HepG2 (cell line): ENCODE results near the gene TRPC4. TPM values are rescaled to one million over a fixed set of nuclear protein-coding genes. Genes with fewer than 3 reads are reported as not detected.

Experiments
- ATAC-seq: fragments of 200-7000 bp; cut with Tn5 transposase; 3 replicates; pipeline ENCODE4 v1.9.1; 2020; ENCODE audit warnings: mild to moderate bottlenecking, moderate library complexity
- BruUV-seq: library from RNA; stranded (reverse); fragments of 400-500 nt; replicated peaks from 2 replicates; lab custom pipeline; 2021; lab: Mats Ljungman, UMichigan
- CTCF ChIA-PET: fragments of 300-600 bp; formaldehyde crosslinking; extraction: SDS; loops from one replicate; lab custom pipeline; 2021; ENCODE audit warnings: low total read pairs, inconsistent platforms, low intra/inter-chr PET ratio; lab: Yijun Ruan, JAX
- POLR2A ChIA-PET: fragments of 350-600 bp; sonication (Branson Sonifier 250); formaldehyde crosslinking; loops from one replicate; lab custom pipeline; 2020; ENCODE audit warnings: antibody characterized with exemption, inconsistent platforms; lab: Yijun Ruan, JAX
- DNase-seq: peaks from one replicate; pipeline ENCODE4 v3.0.0-alpha.2; 2015; ENCODE audit warnings: low spot score
- FAIRE-seq: peaks from 3 replicates; lab custom pipeline; 2011; peaks lifted over from hg19 to GRCh38; lab: Jason Lieb, UNC
- H2AFZ ChIP-seq: one replicate; pipeline ENCODE4 v1.6.1; 2011; ENCODE audit warnings: low read length, inconsistent platforms
- H3K27ac ChIP-seq: fragments of 300-600 bp; 3 replicates; pipeline ENCODE4 v1.8.0; 2011; ENCODE audit warnings: mixed run types, mild to moderate bottlenecking, mixed read lengths, low read length, inconsistent platforms; ENCODE audit not compliant: insufficient read depth; ENCODE audit errors: extremely low read length
- H3K27me3 ChIP-seq, 2 experiments: fragments of 200-600 bp in 1 of 2; 2 replicates in 1 of 2; 3 replicates in 1 of 2; pipeline versions ENCODE4 v1.6.0 to v1.8.0; 2011; ENCODE audit warnings: low read length in 2 of 2, mild to moderate bottlenecking in 2 of 2, moderate library complexity in 2 of 2, inconsistent platforms in 1 of 2; ENCODE audit not compliant: insufficient read depth in 2 of 2, control insufficient read depth in 1 of 2
- H3K36me3 ChIP-seq, 2 experiments: fragments of 200-600 bp in 1 of 2; replicated peaks in 1 of 2; 2 replicates in 1 of 2; 3 replicates in 1 of 2; pipeline versions ENCODE4 v1.5.1 to v1.8.0; 2011; ENCODE audit warnings: low read length in 2 of 2, inconsistent platforms in 1 of 2; ENCODE audit not compliant: insufficient read depth in 2 of 2, control insufficient read depth in 1 of 2
- H3K4me1 ChIP-seq: 2 replicates; pipeline ENCODE4 v1.5.1; 2012; ENCODE audit warnings: low read length, inconsistent platforms; ENCODE audit not compliant: insufficient read depth
- H3K4me2 ChIP-seq: 2 replicates; pipeline ENCODE4 v1.6.0; 2011; ENCODE audit warnings: low read depth, low read length, inconsistent platforms
- H3K4me3 ChIP-seq, 3 experiments: fragments of 200-600 bp in 1 of 3; sonication (generic), shearing (Covaris generic) in 1 of 3; replicated peaks in 1 of 3; 2 replicates each; pipeline ENCODE4 v1.5.1; 2011 to 2016; ENCODE audit warnings: low read length in 3 of 3, inconsistent platforms in 2 of 3, low read depth in 2 of 3, mild to moderate bottlenecking in 2 of 3, control low read depth in 1 of 3, mixed read lengths in 1 of 3; ENCODE audit not compliant: insufficient read depth in 1 of 3
- H3K79me2 ChIP-seq: one replicate; pipeline ENCODE4 v1.6.1; 2011; ENCODE audit warnings: low read length, inconsistent platforms; ENCODE audit not compliant: insufficient read depth
- H3K9ac ChIP-seq: 2 replicates; pipeline ENCODE4 v1.6.0; 2011; ENCODE audit warnings: mild to moderate bottlenecking, low read depth, low read length, inconsistent platforms; ENCODE audit not compliant: insufficient read depth
- H3K9me3 ChIP-seq: 2 replicates; pipeline ENCODE4 v1.5.1; 2012; ENCODE audit warnings: mild to moderate bottlenecking, low read length
- H4K20me1 ChIP-seq: 2 replicates; pipeline ENCODE4 v1.6.0; 2011; ENCODE audit warnings: inconsistent platforms, mild to moderate bottlenecking, low read length, moderate library complexity; ENCODE audit not compliant: insufficient read depth
- AKAP8 ChIP-seq: sonication (generic); formaldehyde crosslinking; IDR thresholded peaks from 2 replicates; pipeline ENCODE4 v1.5.1; 2020; ENCODE audit warnings: mild to moderate bottlenecking, missing genetic modification reagents
- GFI1 ChIP-seq: sonication (generic); formaldehyde crosslinking; IDR thresholded peaks from 2 replicates; pipeline ENCODE4 v1.5.0; 2020; ENCODE audit warnings: missing genetic modification reagents, mild to moderate bottlenecking, borderline replicate concordance
- HNRNPLL ChIP-seq: fragments of 200-400 bp; formaldehyde crosslinking; IDR thresholded peaks from 2 replicates; pipeline ENCODE4 v1.6.1; 2017; ENCODE audit warnings: mild to moderate bottlenecking, low read depth, low read length; ENCODE audit not compliant: poor library complexity, severe bottlenecking
- JARID2 ChIP-seq: sonication (generic); formaldehyde crosslinking; IDR thresholded peaks from 2 replicates; pipeline ENCODE4 v1.8.1; 2023; ENCODE audit warnings: missing genetic modification reagents, inconsistent platforms; ENCODE audit not compliant: insufficient replicate concordance
- JDP2 ChIP-seq: sonication (generic); formaldehyde crosslinking; IDR thresholded peaks from 2 replicates; pipeline ENCODE4 v1.8.1; 2022; ENCODE audit warnings: missing genetic modification reagents, borderline replicate concordance
- MTA3 ChIP-seq: sonication (generic); formaldehyde crosslinking; IDR thresholded peaks from 2 replicates; pipeline ENCODE4 v1.4.0; 2020; ENCODE audit warnings: missing genetic modification reagents
- MXD3 ChIP-seq: IDR thresholded peaks from 2 replicates; pipeline ENCODE4 v1.6.1; 2016; ENCODE audit warnings: mild to moderate bottlenecking, missing biosample characterization, missing genetic modification reagents
- NR2F1 ChIP-seq, 2 experiments: fragments of 450-650 bp in 1 of 2; formaldehyde crosslinking in 1 of 2; IDR thresholded peaks; 2 replicates each; pipeline versions ENCODE4 v1.5.0 to v1.6.1; 2016 to 2020; ENCODE audit warnings: mild to moderate bottlenecking in 1 of 2, missing compliant biosample characterization in 1 of 2, missing genetic modification reagents in 1 of 2, moderate library complexity in 1 of 2
- PITX1 ChIP-seq: sonication (generic); formaldehyde crosslinking; IDR thresholded peaks from 2 replicates; pipeline ENCODE4 v1.5.1; 2020; ENCODE audit warnings: mild to moderate bottlenecking, missing genetic modification reagents
- SMARCC2 ChIP-seq: fragments of 450-650 bp; IDR thresholded peaks from 2 replicates; pipeline ENCODE4 v1.6.1; 2017; ENCODE audit warnings: antibody characterized with exemption, mild to moderate bottlenecking
- SMARCE1 ChIP-seq: fragments of 450-650 bp; IDR thresholded peaks from 2 replicates; pipeline ENCODE4 v1.6.1; 2017; ENCODE audit warnings: borderline replicate concordance
- SOX6 ChIP-seq, 2 experiments: fragments of 450-650 bp in 1 of 2; sonication (generic) in 1 of 2; formaldehyde crosslinking in 1 of 2; IDR thresholded peaks; 2 replicates each; pipeline versions ENCODE4 v1.4.0 to v1.6.1; 2017 to 2020; ENCODE audit warnings: antibody characterized with exemption in 1 of 2, mild to moderate bottlenecking in 1 of 2, missing genetic modification reagents in 1 of 2
- SP1 ChIP-seq, 2 experiments: fragments of 450-650 bp in 1 of 2; sonication (generic) in 1 of 2; formaldehyde crosslinking in 1 of 2; IDR thresholded peaks; 2 replicates each; pipeline versions ENCODE4 v1.4.0 to v1.6.1; 2016 to 2020; ENCODE audit warnings: missing genetic modification reagents in 1 of 2
- ZNF18 ChIP-seq: sonication (generic); formaldehyde crosslinking; IDR thresholded peaks from 2 replicates; pipeline ENCODE4 v1.8.0; 2022; ENCODE audit warnings: mild to moderate bottlenecking, missing genetic modification reagents; ENCODE audit not compliant: insufficient replicate concordance
- ZNF3 ChIP-seq: IDR thresholded peaks from 2 replicates; pipeline ENCODE4 v1.7.0; 2017; ENCODE audit warnings: inconsistent platforms
- ZNF501 ChIP-seq: sonication (generic); formaldehyde crosslinking; IDR thresholded peaks from 2 replicates; pipeline ENCODE4 v1.5.1; 2020; ENCODE audit warnings: mild to moderate bottlenecking, moderate library complexity, missing genetic modification reagents
- ZNF513 ChIP-seq: sonication (generic); formaldehyde crosslinking; conservative IDR thresholded peaks from 2 replicates; pipeline ENCODE4 v1.5.0; 2020; ENCODE audit warnings: missing genetic modification reagents
- ZNF556 ChIP-seq: sonication (generic); formaldehyde crosslinking; IDR thresholded peaks from 2 replicates; pipeline ENCODE4 v1.4.0; 2020; ENCODE audit warnings: mild to moderate bottlenecking, missing genetic modification reagents, borderline replicate concordance
- ZNF776 ChIP-seq: sonication (generic); formaldehyde crosslinking; IDR thresholded peaks from 2 replicates; pipeline ENCODE4 v1.4.0; 2020; ENCODE audit warnings: mild to moderate bottlenecking, missing genetic modification reagents
- ZNF788 ChIP-seq: sonication (generic); formaldehyde crosslinking; IDR thresholded peaks from 2 replicates; pipeline ENCODE4 v1.5.0; 2020; ENCODE audit warnings: mild to moderate bottlenecking, missing genetic modification reagents, borderline replicate concordance
- WGBS: methylation state at CpG from one replicate; pipeline ENCODE4 v1.1.6; 2017; ENCODE audit warnings: low lambda C conversion rate; 5-methylcytosine and 5-hydroxymethylcytosine counted together
- in situ Hi-C: cut with HindIII; loops from 2 replicates; pipeline ENCODE4 v1.10.0; 2017; ENCODE audit warnings: low pct_unique_long_range_greater_than_20kb; ENCODE audit not compliant: extremely low pct_ligation_motif_present
- intact Hi-C: fragments of 100-400 bp; cut with micrococcal nuclease; formaldehyde crosslinking; loops from one replicate; pipeline ENCODE4 v1.10.0; 2022; ENCODE audit not compliant: unreplicated experiment
- polyA plus RNA-seq, 8 experiments: library from polyadenylated mRNA; depleted of rRNA in 3 of 8; stranded (reverse) in 7 of 8; unstranded in 1 of 8; fragments of >200 nt; fragmentation: Illumina TruSeq in 4 of 8; extraction: Trizol in 4 of 8; gene quantifications; 2 replicates each; pipeline versions ENCODE4 v1.2.1 to v1.2.3, GENCODE V29; 2011 to 2016; ENCODE audit warnings: low read depth in 4 of 8, missing spikeins in 1 of 8, mixed read lengths in 1 of 8; ENCODE audit not compliant: insufficient read depth in 1 of 8
- total RNA-seq, 5 experiments: library from RNA; depleted of rRNA; stranded (reverse); fragments of >200 nt; fragmentation: Illumina TruSeq; extraction: Trizol; gene quantifications; 2 replicates each; pipeline ENCODE4 v1.2.3, GENCODE V29; 2016; ENCODE audit warnings: low read depth in 1 of 5

The TRPC4 gene
- total and polyA plus RNA-seq, 2 of the 13 experiments (the other 11 are each of a cell fraction or from before 2014, with no cell fraction given), result not detected

- in situ Hi-C loops, result no loop called here
- H2AFZ ChIP-seq, result no peak overlapping the region
- POLR2A ChIA-PET, result no interaction called here
Observed at GRCh38 chr13:37870895-37871550, 1.5 kb upstream of the TRPC4 start.

More at GRCh38 chr13:37870895-37871550, 1.5 kb upstream of the TRPC4 start:
- H3K4me1 ChIP-seq, result no peaks in the 10 kb centered on the region
- no peaks in the 10 kb centered on the region for H4K20me1 ChIP-seq
- H3K4me2 ChIP-seq, result no peak overlapping the region
- H3K79me2 ChIP-seq, result no peaks in the 10 kb centered on the region
- 27% methylated on average over 10 of the region's 10 CpGs for WGBS
- H3K27me3 ChIP-seq, result peaks cover 0 to 23% of the 10 kb centered on the region in 2 experiments; a peak in 2 of 5 replicates
- no peaks in the 10 kb centered on the region for H3K9me3 ChIP-seq
- H3K36me3 ChIP-seq, result no peaks in the 10 kb centered on the region
- no peak overlapping the region for H3K27ac ChIP-seq
- TF ChIP-seq SMARCC2, result no peak
- TF ChIP-seq PITX1 (CRISPR knock-in tag), result no peak
- no peak for TF ChIP-seq ZNF788 (CRISPR knock-in tag)
- TF ChIP-seq MXD3 (CRISPR knock-in tag), result no peak
- TF ChIP-seq HNRNPLL, result no peak
- no peak for TF ChIP-seq ZNF3 (CRISPR knock-in tag)
- TF ChIP-seq NR2F1 (CRISPR knock-in tag; IDR thresholded peaks at IDR 0.05), result no peak
- TF ChIP-seq MTA3 (CRISPR knock-in tag), result no peak
- TF ChIP-seq ZNF776 (CRISPR knock-in tag), result no peak
- TF ChIP-seq AKAP8, result no peak
- TF ChIP-seq ZNF501 (CRISPR knock-in tag), result no peak
- TF ChIP-seq SP1 (IDR thresholded peaks at IDR 0.05), result no peak
- no peak for TF ChIP-seq SP1 (CRISPR knock-in tag; IDR thresholded peaks at IDR 0.05)
- TF ChIP-seq GFI1, result no peak
- TF ChIP-seq ZNF513 (CRISPR knock-in tag), result no peak
- TF ChIP-seq SOX6 (IDR thresholded peaks at IDR 0.05), result no peak
- no peak for TF ChIP-seq SOX6 (CRISPR knock-in tag; IDR thresholded peaks at IDR 0.05)
- TF ChIP-seq ZNF556, result no peak
- no peak for TF ChIP-seq SMARCE1
- TF ChIP-seq ZNF18 (CRISPR knock-in tag), result no peak
- no peak for TF ChIP-seq JDP2 (CRISPR knock-in tag)
- TF ChIP-seq JARID2 (CRISPR knock-in tag), result no peak
- intact Hi-C loops, result loop anchor here (5.0 kb wide), 1 partner anchor 711 kb away; no protein-coding TSS in a partner anchor
- no TSS peak for BruUV-seq
- H3K9ac ChIP-seq, result no peak overlapping the region
- no peak for FAIRE-seq
- no peak for ATAC-seq
- no peak overlapping the region for H3K4me3 ChIP-seq
- no peak for DNase-seq
- CTCF ChIA-PET, result no interaction called here
